ENCODE results near the gene MRAP. TPM values are rescaled to one million over a fixed set of nuclear protein-coding genes. Genes with fewer than 3 reads are reported as not detected.
"Not testable (repeated sequence)": the region's sequence is repeated elsewhere in the genome, so short reads cannot be mapped to it uniquely, and the experiment has no call there.

MRAP gene
- total RNA-seq, 1 donor from 2014 or later = not detected

- Mint-ChIP-seq H3K4me3 (ENCODE audit: low read depth) (no peak overlapping the region), H3K27ac (no peak overlapping the region), H3K9me3 (no peaks in the 10 kb centered on the region), H3K36me3 (ENCODE audit: low read depth) (peaks cover 11% of the 10 kb centered on the region), H3K27me3 (ENCODE audit: low read depth) (no peaks in the 10 kb centered on the region), H3K4me1 (ENCODE audit: low read depth) (no peaks in the 10 kb centered on the region)
- no peak for DNase-seq (ENCODE audit: low spot score)
- intact Hi-C loops (cut with micrococcal nuclease) = no loop called here
Measured at GRCh38 chr21:32303385-32303784, 4.7 kb downstream of the MRAP start.

GRCh38 chr21:32304998-32305397, 6.3 kb downstream of the MRAP start:
- Mint-ChIP-seq H3K4me3 (ENCODE audit: low read depth) (no peak overlapping the region), H3K4me1 (ENCODE audit: low read depth) (no peaks in the 10 kb centered on the region), H3K9me3 (no peaks in the 10 kb centered on the region), H3K27me3 (ENCODE audit: low read depth) (no peaks in the 10 kb centered on the region), H3K36me3 (ENCODE audit: low read depth) (peaks cover 19% of the 10 kb centered on the region), H3K27ac (no peak overlapping the region)
- intact Hi-C loops (cut with micrococcal nuclease) = no loop called here
- DNase-seq (ENCODE audit: low spot score) = no peak

GRCh38 chr21:32306021-32306780, 7.5 kb downstream of the MRAP start:
- Mint-ChIP-seq H3K9me3 (no peaks in the 10 kb centered on the region), H3K36me3 (ENCODE audit: low read depth) (peaks cover 22% of the 10 kb centered on the region), H3K4me3 (ENCODE audit: low read depth) (no peak overlapping the region), H3K27ac (no peak overlapping the region), H3K27me3 (ENCODE audit: low read depth) (no peaks in the 10 kb centered on the region), H3K4me1 (ENCODE audit: low read depth) (peaks cover 3% of the 10 kb centered on the region)
- intact Hi-C loops (cut with micrococcal nuclease) = no loop called here
- DNase-seq (ENCODE audit: low spot score) = no peak

DNA sequence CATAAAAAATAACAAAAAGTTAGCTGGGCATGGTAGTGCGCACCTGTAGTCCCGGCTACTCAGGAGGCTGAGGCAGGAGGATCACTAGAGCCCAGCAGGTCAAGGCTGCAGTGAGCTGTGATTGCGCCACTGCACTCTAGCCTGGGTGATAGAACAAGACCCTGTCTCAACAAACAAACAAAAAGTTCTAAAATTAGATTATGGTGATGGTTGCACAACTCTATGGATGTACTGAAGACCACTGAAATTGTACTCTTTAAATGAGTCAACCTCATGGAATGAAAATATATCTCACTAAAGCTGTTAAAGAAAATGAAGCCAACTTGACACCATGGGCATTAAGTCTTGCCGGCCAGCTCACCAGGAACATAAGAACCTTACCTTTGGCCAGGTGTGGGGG, 9.1 kb downstream of the MRAP start:
- no peak overlapping the region for H3K27ac Mint-ChIP-seq
- no peak overlapping the region for H3K4me3 Mint-ChIP-seq (ENCODE audit: low read depth)
- intact Hi-C loops (cut with micrococcal nuclease) = no loop called here
- no peaks in the 10 kb centered on the region for H3K9me3 Mint-ChIP-seq
- peaks cover 30% of the 10 kb centered on the region for H3K36me3 Mint-ChIP-seq (ENCODE audit: low read depth)
- peaks cover 7% of the 10 kb centered on the region for H3K4me1 Mint-ChIP-seq (ENCODE audit: low read depth)
- no peaks in the 10 kb centered on the region for H3K27me3 Mint-ChIP-seq (ENCODE audit: low read depth)
- DNase-seq (ENCODE audit: low spot score) = no peak

- Mint-ChIP-seq H3K27ac (no peak overlapping the region), H3K4me1 (ENCODE audit: low read depth) (peaks cover 7% of the 10 kb centered on the region), H3K4me3 (ENCODE audit: low read depth) (no peak overlapping the region), H3K9me3 (no peaks in the 10 kb centered on the region), H3K36me3 (ENCODE audit: low read depth) (peaks cover 38% of the 10 kb centered on the region), H3K27me3 (ENCODE audit: low read depth) (no peaks in the 10 kb centered on the region)
- intact Hi-C loops (cut with micrococcal nuclease) = no loop called here
- no peak for DNase-seq (ENCODE audit: low spot score)
Measured at GRCh38 chr21:32308696-32309095, 10.0 kb downstream of the MRAP start.

DNA sequence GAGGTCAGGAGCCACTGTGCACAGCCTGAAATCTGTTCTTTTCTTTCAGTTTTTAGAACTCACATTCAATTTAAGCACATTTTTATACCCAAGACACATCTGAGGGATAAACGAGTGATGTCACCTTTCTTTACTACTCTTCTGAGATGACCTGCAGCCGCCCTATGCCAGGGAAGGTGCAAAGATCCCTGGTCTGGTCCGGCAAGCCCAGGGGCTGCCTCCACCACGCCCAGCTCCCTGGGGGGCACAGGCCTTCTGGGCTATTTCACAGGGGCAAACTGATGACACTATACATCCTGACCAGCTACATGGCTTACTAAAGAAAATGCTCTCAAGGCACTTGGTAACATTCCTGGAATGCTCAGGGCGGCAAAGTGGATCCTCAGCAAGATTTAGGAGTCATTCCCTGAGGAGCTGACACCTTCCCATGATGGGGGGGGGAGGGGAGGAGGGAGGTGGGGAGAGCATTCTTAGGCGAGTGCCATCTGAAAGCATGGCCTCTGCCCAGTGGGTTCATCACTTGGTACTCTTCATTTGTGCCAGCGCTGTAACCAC, 11.3 kb downstream of the MRAP start:
- Mint-ChIP-seq H3K9me3 (no peaks in the 10 kb centered on the region), H3K4me1 (ENCODE audit: low read depth) (peaks cover 7% of the 10 kb centered on the region), H3K36me3 (ENCODE audit: low read depth) (peaks cover 43% of the 10 kb centered on the region), H3K27me3 (ENCODE audit: low read depth) (no peaks in the 10 kb centered on the region), H3K27ac (no peak overlapping the region), H3K4me3 (ENCODE audit: low read depth) (no peak overlapping the region)
- DNase-seq (ENCODE audit: low spot score) = no peak
- intact Hi-C loops (cut with micrococcal nuclease) = no loop called here

DNA sequence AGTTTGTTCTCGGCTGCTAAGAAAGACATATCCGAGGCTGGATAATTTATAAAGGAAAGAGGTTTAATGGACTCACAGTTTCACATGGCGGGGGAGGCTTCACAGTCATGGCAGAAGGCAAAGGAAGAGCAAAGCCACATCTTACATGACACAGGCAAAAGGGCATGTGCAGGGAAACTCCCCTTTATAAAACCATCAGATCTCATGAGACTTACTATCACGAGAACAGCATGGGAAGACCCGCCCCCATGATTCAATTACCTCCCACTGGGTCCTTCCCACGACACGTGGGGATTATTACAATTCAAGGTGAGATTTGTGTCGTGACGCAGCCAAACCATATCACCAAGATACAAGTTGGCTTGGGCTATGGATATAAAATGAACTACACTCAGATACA, 12.3 kb downstream of the MRAP start:
- DNase-seq (ENCODE audit: low spot score); H3K9me3 Mint-ChIP-seq: not testable (repeated sequence)
- peaks cover 46% of the 10 kb centered on the region for H3K36me3 Mint-ChIP-seq (ENCODE audit: low read depth)

DNA sequence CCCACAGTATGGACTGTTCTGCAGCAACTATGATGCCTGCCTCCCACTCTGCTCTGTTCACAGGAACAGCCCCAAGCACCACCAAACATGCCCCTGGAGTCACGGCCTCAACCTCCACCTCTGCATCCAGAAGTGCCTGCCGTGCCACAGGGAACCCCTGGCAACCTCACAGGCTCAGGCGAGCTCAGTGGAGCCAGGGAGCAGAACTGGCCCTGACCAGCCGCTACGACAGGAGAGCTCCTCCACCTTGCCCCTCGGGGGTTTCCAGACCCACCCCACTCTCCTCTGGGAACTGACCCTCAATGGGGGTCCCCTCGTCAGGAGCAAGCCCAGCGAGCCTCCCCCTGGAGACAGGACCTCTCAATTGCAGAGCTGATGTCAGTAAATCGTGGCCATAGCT, 13.0 kb downstream of the MRAP start:
- Mint-ChIP-seq H3K27me3 (ENCODE audit: low read depth) (no peaks in the 10 kb centered on the region), H3K4me1 (ENCODE audit: low read depth) (peaks cover 7% of the 10 kb centered on the region), H3K36me3 (ENCODE audit: low read depth) (peaks cover 46% of the 10 kb centered on the region), H3K9me3 (no peaks in the 10 kb centered on the region), H3K4me3 (ENCODE audit: low read depth) (no peak overlapping the region), H3K27ac (peak overlapping the region; percentile 38)
- no peak for DNase-seq (ENCODE audit: low spot score)
- intact Hi-C loops (cut with micrococcal nuclease) = no loop called here

More for the DNA sequence above, 12.3 kb downstream of the MRAP start:
- H3K27ac Mint-ChIP-seq; H3K27me3 Mint-ChIP-seq (ENCODE audit: low read depth); H3K4me3 Mint-ChIP-seq (ENCODE audit: low read depth); intact Hi-C loops (cut with micrococcal nuclease); H3K4me1 Mint-ChIP-seq (ENCODE audit: low read depth): not testable (repeated sequence)

DNA sequence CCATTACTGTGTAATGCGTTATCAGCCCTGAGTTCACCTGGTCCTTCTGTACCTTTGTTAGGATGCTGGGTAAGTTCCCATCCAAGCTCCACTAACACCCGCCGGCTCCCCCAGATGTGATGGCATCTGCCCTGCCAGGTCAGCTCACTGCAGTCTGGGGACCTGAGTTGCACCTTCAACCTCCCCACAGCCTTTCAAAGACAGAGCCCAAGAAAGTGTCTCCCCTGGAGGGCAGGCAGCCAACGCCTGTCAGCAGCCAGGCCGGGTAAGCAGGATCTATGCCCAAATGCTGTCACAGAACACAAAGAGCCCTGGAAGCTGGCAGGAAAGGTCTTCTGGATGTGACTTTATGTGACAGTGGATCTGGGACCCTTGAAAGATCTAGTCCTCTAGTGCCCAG, 13.7 kb downstream of the MRAP start:
- H3K36me3 Mint-ChIP-seq (ENCODE audit: low read depth) = peaks cover 51% of the 10 kb centered on the region
- H3K4me3 Mint-ChIP-seq (ENCODE audit: low read depth) = no peak overlapping the region
- intact Hi-C loops (cut with micrococcal nuclease) = no loop called here
- H3K9me3 Mint-ChIP-seq = no peaks in the 10 kb centered on the region
- H3K27me3 Mint-ChIP-seq (ENCODE audit: low read depth) = no peaks in the 10 kb centered on the region
- no peak overlapping the region for H3K27ac Mint-ChIP-seq
- DNase-seq (ENCODE audit: low spot score) = no peak
- peaks cover 7% of the 10 kb centered on the region for H3K4me1 Mint-ChIP-seq (ENCODE audit: low read depth)

DNA sequence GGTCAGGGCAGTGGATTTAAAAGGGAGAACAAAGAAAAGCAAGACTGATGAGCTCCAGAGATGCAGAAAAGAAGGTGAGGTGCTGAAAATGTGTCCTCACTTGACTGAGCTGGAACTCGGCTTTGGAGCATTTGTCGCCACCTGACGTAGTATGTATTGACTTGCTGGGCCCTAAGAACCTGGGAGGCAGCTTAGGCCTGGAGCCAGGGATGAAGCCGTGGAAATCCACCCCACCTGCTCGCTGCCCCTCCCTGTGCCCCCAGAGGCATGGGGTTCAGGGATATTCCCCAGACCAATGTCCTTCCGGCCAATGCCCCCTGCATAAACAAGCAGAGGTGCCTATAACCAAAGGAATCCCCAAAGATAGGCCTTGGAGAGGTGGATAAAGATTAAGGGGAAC, 14.3 kb downstream of the MRAP start:
- no peak overlapping the region for H3K27ac Mint-ChIP-seq
- H3K4me3 Mint-ChIP-seq (ENCODE audit: low read depth) = no peak overlapping the region
- H3K4me1 Mint-ChIP-seq (ENCODE audit: low read depth) = peaks cover 7% of the 10 kb centered on the region
- no peak for DNase-seq (ENCODE audit: low spot score)
- no peaks in the 10 kb centered on the region for H3K27me3 Mint-ChIP-seq (ENCODE audit: low read depth)
- intact Hi-C loops (cut with micrococcal nuclease) = no loop called here
- peaks cover 51% of the 10 kb centered on the region for H3K36me3 Mint-ChIP-seq (ENCODE audit: low read depth)
- H3K9me3 Mint-ChIP-seq = no peaks in the 10 kb centered on the region

DNA sequence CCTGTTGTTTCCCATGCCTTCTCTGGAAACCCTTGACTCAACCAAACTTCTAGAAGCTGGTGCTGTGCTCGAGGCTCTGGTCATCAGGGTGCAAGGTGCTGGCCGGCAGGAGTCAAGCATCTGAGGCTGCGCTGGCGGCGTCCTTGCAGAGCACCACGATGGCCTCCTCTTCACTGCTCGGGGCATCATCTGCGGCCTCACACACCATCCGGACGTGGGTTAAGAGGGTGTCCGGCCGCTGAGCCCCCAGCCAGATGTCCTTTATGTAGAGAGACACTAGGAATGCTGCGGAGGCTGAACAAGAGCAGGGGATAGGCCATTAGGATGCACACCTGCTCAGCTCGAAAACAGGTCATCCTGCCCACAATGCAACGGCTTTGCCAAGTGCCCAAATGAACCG, 16.2 kb downstream of the MRAP start:
- H3K27ac Mint-ChIP-seq = no peak overlapping the region
- H3K27me3 Mint-ChIP-seq (ENCODE audit: low read depth) = no peaks in the 10 kb centered on the region
- peaks cover 7% of the 10 kb centered on the region for H3K4me1 Mint-ChIP-seq (ENCODE audit: low read depth)
- H3K4me3 Mint-ChIP-seq (ENCODE audit: low read depth) = no peak overlapping the region
- no peaks in the 10 kb centered on the region for H3K9me3 Mint-ChIP-seq
- peaks cover 57% of the 10 kb centered on the region for H3K36me3 Mint-ChIP-seq (ENCODE audit: low read depth)
- DNase-seq (ENCODE audit: low spot score) = no peak
- intact Hi-C loops (cut with micrococcal nuclease) = no loop called here

GRCh38 chr21:32315511-32316281, 17.0 kb downstream of the MRAP start:
- intact Hi-C loops (cut with micrococcal nuclease) = no loop called here
- Mint-ChIP-seq H3K4me3 (ENCODE audit: low read depth) (no peak overlapping the region), H3K27me3 (ENCODE audit: low read depth) (no peaks in the 10 kb centered on the region), H3K36me3 (ENCODE audit: low read depth) (peaks cover 65% of the 10 kb centered on the region), H3K4me1 (ENCODE audit: low read depth) (peaks cover 7% of the 10 kb centered on the region), H3K27ac (no peak overlapping the region), H3K9me3 (no peaks in the 10 kb centered on the region)
- no peak for DNase-seq (ENCODE audit: low spot score)
